ENCODE results near the gene STAT5B.
A peak's percentile ranks its signal among the peaks of the same experiment; 100 is the strongest.
"Not testable (repeated sequence)": the region's sequence is repeated elsewhere in the genome, so short reads cannot be mapped to it uniquely, and the experiment has no call there.

Gene STAT5B

DNA sequence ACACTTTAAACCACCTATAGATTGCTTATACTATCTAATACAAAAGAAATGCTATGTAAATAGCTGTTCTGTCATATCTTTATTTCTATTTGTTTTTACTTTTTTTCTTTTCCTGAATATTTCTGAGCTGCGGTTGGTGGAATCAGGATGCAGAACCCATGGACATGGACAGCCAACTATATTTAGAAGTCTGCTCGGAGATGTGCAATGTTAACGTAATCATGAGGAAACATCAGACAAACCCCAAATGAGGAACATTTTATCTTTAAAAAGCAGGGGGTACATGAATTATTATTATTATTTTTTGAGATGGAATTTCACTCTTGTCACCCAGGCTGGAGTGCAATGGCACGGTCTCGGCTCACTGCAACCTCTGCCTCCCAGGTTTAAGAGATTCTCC is 50.5 kb downstream of the STAT5B start:
- peak; percentile 27 for DNase-seq

DNA sequence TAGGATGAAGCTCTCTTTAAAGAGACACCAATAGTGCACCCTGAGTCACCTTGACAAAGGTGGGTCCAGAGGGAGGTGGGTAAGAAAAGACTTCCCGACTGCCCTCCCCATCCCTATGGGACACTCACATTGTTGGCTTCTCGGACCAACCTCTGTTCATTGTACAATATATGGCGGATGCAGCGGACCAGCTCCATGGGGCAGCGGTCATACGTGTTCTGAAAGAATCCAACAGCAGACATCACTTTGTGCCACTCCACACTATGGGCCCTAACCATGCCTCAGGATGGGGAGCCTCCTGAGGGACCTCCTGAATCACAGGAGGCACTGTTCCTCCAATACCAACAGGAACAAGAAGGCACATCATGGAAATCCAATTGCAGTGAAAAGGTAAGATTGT is 51.5 kb downstream of the STAT5B start:
- DNase-seq: no peak

DNA sequence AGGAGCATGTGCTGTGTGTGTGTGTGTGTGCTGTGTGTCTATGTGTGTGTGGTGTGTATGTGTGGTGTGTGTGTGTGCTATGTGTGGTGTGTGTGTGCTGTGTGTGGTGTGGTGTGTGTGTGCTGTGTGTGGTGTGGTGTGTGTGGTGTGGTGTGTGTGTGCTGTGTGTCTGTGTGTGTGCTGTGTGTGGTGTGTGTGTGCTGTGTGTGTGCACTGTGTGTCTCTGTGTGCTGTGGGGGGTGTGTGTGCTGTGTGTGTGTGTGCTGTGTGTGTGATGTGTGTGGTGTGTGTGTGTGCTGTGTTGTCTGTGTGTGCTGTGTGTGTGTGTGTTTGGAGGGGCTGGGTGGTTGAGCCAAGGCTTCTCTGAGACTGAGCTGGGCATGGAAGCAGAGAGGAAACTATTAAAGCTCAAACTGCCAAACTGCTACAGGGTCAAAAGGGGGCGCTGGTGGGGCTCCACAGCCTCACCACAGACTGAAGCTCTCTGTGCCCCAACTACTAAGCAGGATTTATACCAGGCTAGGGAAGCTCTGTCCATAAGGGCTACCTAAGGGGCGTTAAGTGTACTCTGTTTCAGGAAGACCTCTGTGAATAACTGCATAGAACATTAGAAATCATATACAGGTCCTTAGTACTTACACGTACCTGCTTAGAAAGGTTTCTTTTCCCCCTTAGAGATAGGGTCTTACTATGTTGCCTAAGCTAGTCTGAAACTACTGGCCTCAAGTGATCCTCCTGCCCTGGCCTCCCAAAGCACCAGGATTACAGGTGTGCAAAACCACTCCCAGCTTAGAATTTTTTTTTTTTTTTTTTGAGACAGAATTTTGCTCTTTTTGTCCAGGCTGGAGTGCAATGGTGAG is 54.1 kb downstream of the STAT5B start:
- DNase-seq: peak; percentile 59

DNA sequence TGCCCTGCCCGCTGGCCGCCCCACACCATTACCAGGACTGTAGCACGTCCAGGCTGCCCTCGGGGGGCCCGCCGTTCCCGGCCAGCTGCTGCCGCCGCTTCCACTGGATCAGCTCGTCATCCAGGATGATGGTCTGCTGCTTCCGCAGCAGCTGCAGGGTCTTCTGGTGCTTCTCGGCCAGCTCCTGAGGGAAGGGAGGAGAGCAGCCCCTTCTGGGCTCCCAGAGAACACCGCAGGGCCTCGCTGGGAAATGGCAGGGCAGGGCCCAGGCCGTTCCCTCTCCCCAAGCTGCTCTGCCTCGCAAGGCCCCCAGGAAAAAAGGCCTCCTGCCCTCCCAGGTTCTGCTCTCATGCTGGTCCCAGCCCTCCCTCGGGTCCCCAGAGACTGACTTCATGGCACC is 56.9 kb downstream of the STAT5B start:
- not testable (repeated sequence) for DNase-seq

DNA sequence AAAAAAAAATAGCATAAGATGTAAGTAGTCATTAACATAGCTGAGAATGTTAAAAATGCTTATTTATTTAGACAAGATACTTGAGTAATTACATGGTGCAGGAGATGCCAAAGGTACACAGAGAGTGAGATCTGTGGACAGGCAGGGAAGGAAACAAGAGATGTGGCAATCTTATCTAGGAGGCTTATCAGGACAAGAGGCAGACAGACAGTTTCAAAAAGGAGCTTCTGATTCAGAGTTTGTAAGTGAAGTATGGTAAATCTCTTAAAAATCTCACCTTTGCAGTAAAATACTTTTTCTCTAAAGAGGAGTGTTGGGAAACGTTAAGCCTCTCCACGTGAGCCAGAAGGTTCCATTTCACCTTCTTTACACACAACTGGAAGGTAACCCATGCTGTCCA is 62.0 kb downstream of the STAT5B start:
- DNase-seq: no peak

DNA sequence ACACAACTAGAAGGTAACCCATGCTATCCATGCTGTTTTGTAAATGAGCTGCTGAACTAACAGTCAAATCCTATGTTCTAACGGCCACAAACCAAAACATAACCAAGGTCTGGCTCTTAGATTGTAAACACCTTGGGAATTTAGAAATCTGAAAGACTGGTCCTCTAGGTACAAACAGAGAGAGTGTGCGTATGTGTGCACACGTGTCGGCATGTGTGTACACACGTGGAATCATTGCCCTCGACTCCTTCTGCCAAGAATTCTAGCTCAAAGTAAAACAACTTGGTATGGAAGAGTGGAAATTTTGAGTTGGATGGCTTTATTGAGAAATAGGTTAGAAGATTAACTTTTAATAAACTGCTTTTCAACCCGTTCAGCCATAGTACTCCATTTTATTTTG is 63.8 kb downstream of the STAT5B start:
- DNase-seq: no peak

DNA sequence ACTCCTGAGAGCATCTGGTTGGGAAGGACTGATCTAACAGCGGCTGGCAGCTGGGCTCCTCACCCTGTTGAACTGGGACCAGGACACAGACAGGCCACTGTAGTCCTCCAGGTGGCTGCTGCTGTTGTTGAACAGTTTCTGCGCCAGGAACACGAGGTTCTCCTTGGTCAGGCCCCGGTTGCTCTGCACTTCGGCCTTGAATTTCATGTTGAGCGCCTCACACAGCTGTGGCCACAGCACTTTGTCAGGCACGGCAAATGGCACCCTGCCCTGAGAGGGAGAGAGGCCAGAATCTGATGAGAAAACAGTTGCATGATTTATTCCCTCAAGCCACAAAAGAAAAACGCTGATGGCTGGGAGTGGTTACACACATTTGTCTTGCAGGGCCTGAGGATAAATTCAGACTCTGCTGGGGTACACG is 64.3 kb downstream of the STAT5B start:
- DNase-seq: not testable (repeated sequence)

DNA sequence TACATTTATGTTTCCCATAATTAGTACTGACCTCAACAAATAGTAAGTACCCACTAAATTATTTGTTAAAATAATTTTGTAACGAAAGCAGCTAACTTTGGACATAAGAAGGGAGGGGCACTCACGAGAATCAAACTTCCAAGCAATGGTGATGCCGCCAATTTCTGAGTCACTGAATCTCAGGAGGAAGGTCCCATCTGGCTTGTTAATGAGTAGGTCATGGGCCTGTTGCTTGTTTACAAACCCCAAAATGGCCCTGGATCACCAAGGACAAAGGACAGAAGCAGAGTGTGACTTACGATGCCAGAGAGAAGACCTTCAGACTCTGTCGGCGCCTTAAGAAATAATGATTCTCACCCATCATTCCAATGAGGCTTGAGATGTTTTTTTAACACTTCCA is 66.1 kb downstream of the STAT5B start:
- no peak for DNase-seq

DNA sequence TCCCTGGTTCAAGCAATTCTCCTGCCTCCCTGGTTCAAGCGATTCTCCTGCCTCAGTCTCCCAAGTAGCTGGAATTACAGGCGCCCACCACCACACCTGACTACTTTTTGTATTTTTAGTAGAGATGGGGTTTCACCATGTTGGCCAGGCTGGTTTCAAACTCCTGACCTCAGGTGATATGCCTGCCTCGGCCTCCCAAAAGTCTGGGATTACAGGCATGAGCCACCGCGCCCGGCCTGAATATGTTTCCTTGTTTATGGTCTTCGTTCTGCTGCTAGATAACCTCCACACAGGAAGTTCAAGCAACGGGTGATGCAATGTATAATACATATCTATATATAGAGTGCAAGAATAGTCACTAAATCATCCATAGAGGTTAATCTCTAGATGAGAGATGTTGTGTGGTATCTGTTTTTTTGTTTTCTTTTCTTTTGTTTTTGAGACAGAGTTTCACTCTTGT is 70.0 kb downstream of the STAT5B start:
- peak; percentile 67 for DNase-seq

DNA sequence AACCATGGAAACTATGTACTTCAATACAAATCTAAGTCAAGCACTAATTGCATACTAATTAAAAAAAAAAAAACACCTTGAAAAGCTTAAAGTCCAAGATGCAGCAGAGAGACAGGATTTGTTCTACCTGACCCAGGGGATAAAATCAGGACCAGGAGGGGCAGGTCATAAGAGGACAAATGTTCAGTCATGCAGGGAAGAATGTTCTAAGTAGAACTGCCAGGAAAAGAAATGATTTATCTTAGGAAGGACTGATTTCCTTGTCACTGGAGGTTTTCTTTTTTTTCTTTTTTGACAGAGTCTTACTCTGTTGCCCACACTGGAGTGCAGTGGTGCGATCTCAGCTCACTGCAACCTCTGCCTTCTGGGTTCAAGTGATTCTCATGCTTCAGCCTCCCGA is 72.8 kb downstream of the STAT5B start:
- no peak for DNase-seq

DNA sequence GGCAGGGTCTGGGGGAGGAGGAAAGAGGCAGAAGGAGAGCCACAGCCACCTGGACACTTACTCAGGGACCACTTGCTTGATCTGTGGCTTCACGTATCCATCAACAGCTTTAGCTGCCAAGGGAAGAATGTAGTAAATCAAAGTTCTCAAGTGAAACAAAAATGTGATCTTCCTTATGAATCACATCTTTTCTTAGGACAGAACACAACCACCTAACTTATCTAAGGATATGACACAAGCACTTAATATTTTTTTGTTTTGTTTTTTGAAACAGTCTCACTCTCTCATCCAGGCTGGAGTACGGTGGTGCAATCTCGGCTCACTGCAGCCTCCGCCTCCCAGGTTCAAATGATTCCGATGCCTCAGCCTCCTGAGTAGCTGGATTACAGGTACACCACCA is 73.5 kb downstream of the STAT5B start:
- DNase-seq: no peak

DNA sequence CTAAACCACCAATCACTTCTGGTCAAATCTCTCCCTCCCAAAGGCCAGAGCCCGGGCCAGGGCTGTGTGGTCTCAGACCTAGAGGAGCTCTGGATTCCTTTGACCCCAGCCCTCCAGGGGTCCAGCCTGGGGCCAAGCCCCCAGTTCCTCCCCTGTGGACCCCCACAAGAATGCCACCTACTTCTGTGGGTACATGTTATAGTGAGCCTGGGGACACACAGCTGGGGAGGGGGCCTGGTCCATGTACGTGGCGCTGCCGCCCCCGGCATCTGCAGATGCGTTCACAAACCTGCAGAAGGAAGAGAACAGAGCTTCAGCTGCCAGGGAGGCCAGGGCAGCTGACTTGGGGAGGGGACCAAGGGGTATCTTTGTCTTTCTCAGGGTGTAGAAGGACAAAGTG is 74.0 kb downstream of the STAT5B start:
- DNase-seq: no peak

DNA sequence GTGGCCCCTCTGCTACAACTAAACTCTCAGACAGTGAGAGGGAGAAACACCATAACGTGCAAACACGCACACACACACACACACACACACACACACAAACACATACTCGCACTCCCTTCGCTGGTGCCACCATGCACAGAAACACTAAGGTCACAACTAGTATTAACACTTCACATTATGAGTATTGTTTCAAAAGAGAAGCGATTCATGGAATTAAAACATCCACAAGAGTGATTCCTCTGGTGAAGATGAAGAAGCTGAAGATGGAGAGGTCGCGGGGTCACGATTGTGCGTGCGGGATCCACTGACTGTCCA is 74.8 kb downstream of the STAT5B start:
- DNase-seq: no peak

DNA sequence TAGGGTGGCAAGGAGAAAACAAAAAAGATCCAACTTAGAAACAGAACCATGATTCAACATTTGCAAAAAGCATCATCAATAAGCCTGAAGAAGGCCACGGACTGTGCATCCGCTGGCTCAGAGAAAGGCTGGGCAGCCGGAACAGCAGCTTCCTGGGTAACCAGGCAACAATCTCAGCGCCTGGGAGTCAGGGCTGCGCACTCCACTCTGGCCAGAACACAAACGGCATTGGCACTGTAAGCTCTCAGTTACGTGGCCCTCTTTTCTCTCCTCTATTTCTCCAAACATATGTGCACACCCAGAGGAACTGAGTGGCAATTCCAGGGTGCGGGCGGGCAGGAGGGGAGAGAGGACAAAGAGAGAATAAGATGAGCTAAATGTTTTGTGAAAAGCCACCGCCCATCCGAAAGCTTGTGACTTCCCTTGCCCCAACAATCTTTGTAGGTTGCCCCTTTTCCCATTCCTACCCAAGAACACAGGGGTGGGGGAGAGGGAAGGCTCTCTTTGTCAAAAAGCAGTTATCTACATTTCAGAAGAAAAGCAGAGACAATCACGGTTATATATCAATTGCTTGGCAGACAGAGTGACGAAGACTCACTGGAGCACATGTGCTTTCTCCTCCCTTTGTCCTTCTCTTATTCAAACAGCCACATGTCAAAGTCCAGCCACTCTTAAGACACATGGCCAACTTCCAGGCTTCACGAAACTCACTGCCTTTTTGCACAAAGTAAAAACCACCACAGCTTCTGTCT is 75.3 kb downstream of the STAT5B start:
- no peak for DNase-seq

DNA sequence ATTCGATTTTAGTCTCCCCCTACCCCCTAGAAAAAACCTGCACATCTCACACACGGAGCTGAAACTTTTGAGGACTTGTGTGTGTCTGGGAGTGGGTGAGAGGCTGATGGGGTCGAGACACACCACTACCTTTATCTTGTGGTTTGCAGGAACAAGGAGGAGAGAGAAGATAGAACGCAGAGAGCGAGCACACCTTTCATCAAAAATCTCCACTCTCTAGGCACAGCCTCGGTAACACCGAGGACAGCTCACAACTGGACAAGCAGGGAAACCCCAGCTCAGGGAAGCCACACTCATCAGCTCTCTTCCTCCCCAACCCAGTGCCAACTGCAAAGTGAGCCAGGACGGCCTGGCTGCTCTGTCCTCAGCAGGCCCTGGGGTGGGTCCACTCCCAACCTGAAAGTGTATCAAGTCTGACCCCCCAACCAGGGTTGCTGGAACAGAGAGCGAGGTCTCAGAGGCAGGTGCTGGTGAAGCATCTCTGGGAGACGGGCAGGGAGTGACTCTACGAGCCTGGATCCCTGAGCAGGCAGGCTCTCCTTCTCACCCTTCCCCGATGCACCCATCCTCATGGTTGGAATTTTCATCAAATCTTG is 76.7 kb downstream of the STAT5B start:
- no peak for DNase-seq

DNA sequence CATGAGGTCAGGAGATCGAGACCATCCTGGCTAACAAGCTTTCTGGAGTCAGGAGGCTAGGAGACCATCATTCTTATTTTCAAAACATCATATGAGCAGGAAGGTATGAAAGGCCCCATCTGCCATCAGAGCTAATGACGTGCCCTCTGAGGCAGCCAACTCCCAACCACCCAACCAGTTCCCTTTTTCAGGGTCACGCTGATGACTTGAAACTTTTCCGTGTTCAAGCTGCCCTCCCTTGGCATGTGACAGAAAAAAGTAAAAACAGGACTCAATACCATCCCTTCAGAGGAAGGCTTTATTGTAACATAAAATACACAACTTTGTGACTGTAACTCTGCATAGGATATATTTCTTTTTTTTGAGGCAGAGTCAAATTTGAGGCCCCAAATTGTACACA is 77.3 kb downstream of the STAT5B start:
- DNase-seq: peak; percentile 88

DNA sequence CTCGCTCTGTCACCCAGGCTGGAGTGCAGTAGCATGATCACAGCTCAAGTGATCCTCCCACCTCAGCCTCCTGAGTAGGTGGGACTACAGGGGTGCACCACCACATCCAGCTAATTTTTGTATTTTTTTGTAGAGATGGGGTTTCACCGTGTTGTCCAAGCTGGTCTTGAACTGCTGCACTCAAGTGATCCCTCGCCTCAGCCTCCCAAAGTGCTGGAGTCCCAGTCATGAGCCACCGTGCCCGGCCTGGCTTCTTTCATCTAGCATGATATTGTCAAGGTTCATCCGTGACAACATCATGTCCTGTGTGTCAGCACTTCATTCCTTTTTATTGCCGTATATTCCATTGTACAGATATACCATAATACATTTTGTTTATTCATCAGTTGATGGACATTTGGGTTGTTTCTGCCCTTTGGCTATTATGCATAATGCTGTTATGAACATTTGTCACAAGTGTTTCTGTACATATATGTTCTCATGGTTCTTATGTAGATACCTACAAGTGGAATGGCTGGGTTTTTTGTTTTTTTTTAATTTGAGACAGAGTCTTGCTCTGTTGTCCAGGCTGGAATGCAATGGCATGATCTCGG is 78.5 kb downstream of the STAT5B start:
- no peak for DNase-seq

DNA sequence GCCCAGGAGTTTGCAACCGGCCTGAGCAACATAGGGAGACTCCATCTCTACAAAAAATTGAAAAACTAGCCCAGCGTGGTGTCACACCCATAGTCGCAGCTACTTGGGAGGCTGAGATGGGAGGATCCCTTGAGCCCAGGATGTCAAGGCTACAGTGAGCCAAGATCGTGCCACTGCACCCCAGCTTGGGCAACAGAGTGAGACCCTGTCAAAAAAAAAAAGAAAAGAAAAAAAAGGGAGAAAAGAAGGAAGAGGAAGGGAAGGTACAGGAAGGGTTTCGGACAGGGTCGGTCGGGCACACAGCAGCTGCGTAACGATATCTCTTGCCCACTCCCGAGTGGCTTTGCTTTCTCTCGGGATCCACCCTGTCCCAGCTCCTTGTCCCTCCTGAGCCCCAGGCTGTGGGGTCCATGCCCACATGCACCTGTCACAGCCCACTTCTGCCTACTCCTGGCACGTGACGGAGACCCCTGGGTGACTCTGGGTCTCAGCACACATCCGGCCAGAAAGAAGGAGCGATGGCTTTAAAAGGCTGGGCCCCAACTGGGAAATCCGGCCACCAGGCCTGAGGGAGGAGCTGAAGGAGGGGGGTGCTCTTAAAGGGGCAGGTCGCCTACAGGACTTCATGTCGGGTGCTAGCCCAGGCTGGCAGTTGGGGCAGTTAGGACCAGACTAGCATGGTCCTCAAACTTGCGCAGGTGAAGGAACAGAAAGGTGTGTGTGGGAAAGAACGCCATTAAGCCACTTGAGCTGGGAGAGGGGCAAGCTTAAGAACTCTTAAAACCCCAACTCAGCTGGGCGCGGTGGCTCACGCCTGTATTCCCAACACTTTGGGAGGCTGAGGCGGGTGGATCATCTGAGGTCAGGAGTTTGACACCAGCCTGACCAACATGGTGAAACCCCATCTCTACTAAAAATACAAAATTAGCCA is 82.0 kb downstream of the STAT5B start, which contains the start of gene GHDC:
Gene GHDC, minus strand, starts transcription at position 526 of the 931 bp plus-strand sequence. CDS start 913 bp downstream, outside the sequence.
- DNase-seq: peak; percentile 84

DNA sequence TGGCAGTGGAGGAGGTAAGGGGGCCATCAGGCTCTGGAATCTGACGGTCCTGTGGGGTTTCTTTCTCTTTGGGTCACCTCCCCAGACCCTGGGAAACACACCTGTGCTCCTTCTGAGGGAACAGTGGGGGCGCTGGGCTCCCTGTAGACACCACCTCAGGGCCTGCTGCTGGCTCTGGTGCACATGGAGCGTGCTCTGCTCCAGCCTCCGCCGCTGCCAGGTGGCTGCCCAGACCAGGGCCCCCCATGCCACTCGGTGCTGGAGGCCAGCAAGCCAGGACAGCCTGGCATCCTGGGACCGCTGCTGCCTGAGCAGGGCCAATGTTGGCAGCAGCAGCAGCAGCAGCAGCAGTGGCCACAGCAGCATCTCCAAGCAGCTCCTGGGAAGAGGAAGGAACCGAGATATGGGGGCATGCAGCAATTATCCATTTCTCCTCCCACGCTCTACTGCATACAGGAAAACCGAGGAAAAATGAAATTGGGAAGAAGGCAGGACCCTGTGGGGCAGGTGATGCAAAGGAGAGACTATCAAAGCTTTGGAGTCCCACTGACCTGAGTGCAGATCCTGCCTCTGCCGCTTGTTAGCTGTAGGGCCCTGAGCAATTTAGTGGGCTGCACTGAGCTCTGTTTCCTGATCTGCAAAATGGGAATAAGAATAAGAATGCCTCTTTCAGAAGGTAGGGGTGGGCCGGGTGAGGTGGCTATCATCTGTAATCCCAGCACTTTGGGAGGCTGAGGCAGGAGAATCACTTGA is 82.8 kb downstream of the STAT5B start:
- DNase-seq: no peak

DNA sequence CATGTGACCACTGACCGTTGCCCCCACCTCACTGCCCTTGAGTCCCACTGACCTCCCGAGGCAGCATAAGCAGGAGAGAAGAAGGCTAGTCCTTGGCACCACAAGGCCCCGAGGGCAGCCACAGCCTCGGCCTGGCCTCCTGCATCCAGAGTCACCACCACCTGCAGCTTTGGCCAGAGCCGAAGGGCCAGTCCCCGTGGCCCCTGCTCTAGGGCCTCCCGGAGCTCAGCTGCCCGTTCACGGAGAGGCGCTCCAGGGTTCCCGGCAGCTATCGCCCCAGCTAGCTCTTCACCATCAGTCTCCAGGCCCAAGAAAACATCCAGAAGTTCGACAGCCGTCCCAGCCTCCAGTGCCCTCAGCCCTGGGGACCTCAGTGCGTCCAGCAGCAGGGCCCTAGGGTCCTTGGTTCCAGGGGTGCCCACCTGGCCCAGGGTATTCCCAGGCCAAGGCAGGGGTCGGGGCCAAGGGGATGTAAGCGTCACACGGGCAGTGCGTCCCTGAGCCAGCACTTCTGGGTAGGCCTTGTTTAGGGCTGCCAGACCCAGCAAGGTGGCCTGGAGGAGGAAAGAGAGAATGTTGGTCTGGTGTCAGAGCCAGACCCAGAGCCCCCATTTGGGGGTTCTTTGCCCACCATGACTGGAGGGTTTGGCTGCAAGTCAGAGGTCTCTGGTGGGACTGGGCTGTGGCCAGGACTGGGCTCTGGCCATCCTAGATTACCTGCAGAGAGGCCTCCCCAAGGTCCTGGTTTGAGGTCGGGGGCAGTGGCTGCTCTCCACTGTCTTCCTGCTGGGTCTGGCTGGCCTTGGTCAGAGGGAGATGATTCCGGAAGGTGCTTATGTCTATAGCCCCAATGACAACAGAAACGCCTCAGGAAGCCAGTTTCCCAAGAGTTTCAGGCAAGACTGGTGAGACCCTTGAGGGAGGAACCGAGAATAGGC is 83.7 kb downstream of the STAT5B start:
- no peak for DNase-seq
